Breast epithelium (tissue), 4 donors: Measurements from ENCODE around the gene SLC5A11. TPM values are rescaled to one million over a fixed set of nuclear protein-coding genes. Genes with fewer than 3 reads are reported as not detected.

Source experiments
- DNase-seq, 2 donors: peaks; one replicate each; pipeline ENCODE4 v3.0.0-alpha.2; 2019; ENCODE audit warnings: low spot score in 2 of 2
- H3K27ac ChIP-seq, 2 donors: fragments of 200-600 bp; sonication (generic) in 1 of 2; one replicate each; pipeline ENCODE4 v1.5.1; 2016 to 2019; ENCODE audit warnings: mild to moderate bottlenecking in 1 of 2
- H3K27me3 ChIP-seq, 2 donors: fragments of 200-600 bp; sonication (generic) in 1 of 2; one replicate each; pipeline versions ENCODE4 v1.5.1 to v1.6.0; 2017 to 2019; ENCODE audit warnings: control low read depth in 1 of 2, mild to moderate bottlenecking in 1 of 2
- H3K36me3 ChIP-seq: fragments of 200-600 bp; one replicate; pipeline ENCODE4 v1.5.1; 2019
- H3K4me1 ChIP-seq, 2 donors: fragments of 200-600 bp; sonication (generic); one replicate each; pipeline ENCODE4 v1.5.1; 2016 to 2019; ENCODE audit warnings: control low read depth in 1 of 2
- H3K4me3 ChIP-seq, 3 donors: fragments of 200-600 bp; sonication (generic); 1 replicate in 2 of 3; 2 replicates in 1 of 3; pipeline ENCODE4 v1.5.1; 2016 to 2019; ENCODE audit warnings: mild to moderate bottlenecking in 3 of 3, moderate library complexity in 2 of 3
- H3K9me3 ChIP-seq, 2 donors: fragments of 200-600 bp; sonication (generic) in 1 of 2; one replicate each; pipeline ENCODE4 v1.5.1; 2016 to 2019; ENCODE audit warnings: control low read depth in 1 of 2
- POLR2A ChIP-seq: fragments of 450-650 bp; IDR thresholded peaks from one replicate; pipeline ENCODE4 v1.6.1; 2016; ENCODE audit warnings: antibody characterized with exemption, mild to moderate bottlenecking, moderate library complexity
- POLR2AphosphoS5 ChIP-seq, 3 donors: sonication (generic); formaldehyde crosslinking; IDR thresholded peaks; one replicate each; pipeline ENCODE4 v1.6.1; 2017; ENCODE audit warnings: antibody characterized with exemption in 3 of 3
- intact Hi-C: fragments of 100-400 bp; cut with DNase I; formaldehyde crosslinking; loops from one replicate; pipeline ENCODE4 v1.15.1; 2023; ENCODE audit warnings: low total_unique reads
- total RNA-seq, 3 donors: library from RNA; depleted of rRNA; stranded (reverse); fragments of >200 nt; gene quantifications; one replicate each; pipeline ENCODE4 v1.1.0, GENCODE V29; 2016
- TF ChIP-seq, protein P1 (sequence below), 3 donors: fragments of 450-650 bp; IDR thresholded peaks; one replicate each; pipeline ENCODE4 v1.5.1; 2016 to 2017; ENCODE audit warnings: antibody characterized with exemption in 3 of 3, mild to moderate bottlenecking in 3 of 3, moderate library complexity in 3 of 3

SLC5A11 gene
- total RNA-seq, 3 donors from 2014 or later = 0.16 to 1.8 (median 0.66) TPM

DNA sequence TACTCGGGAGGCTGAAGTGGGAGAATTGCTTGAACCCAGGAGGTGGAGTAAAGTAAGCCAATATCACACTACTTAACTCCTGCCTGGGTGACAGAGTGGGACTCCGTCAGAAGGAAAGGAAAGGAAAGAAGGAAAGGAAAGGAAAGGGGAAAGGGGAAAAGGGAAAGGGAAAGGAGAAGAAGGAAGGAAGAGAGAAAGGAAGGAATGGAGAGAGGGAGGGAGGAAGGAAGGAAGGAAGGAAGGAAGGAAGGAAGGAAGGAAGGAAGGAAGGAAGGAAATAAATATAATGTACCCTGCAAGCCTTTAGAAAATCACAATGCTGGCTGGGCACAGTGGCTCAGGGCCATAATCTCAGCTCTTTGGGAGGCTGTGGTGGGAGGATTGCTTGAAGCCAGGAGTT lies 27.3 kb downstream of the SLC5A11 start:
- DNase-seq = no peak
- H3K27ac ChIP-seq = no peak overlapping the region
- no peak overlapping the region for H3K4me3 ChIP-seq
- TF ChIP-seq POLR2A (no peak), POLR2AphosphoS5 (IDR thresholded peaks at IDR 0.05) (no peak)
- TF ChIP-seq, protein P1, sequence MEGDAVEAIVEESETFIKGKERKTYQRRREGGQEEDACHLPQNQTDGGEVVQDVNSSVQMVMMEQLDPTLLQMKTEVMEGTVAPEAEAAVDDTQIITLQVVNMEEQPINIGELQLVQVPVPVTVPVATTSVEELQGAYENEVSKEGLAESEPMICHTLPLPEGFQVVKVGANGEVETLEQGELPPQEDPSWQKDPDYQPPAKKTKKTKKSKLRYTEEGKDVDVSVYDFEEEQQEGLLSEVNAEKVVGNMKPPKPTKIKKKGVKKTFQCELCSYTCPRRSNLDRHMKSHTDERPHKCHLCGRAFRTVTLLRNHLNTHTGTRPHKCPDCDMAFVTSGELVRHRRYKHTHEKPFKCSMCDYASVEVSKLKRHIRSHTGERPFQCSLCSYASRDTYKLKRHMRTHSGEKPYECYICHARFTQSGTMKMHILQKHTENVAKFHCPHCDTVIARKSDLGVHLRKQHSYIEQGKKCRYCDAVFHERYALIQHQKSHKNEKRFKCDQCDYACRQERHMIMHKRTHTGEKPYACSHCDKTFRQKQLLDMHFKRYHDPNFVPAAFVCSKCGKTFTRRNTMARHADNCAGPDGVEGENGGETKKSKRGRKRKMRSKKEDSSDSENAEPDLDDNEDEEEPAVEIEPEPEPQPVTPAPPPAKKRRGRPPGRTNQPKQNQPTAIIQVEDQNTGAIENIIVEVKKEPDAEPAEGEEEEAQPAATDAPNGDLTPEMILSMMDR (IDR thresholded peaks at IDR 0.05) = no peak
- H3K36me3 ChIP-seq = no peaks in the 10 kb centered on the region
- no peaks in the 10 kb centered on the region for H3K9me3 ChIP-seq
- no peaks in the 10 kb centered on the region for H3K4me1 ChIP-seq
- intact Hi-C loops = no loop called here
- H3K27me3 ChIP-seq = no peaks in the 10 kb centered on the region

DNA sequence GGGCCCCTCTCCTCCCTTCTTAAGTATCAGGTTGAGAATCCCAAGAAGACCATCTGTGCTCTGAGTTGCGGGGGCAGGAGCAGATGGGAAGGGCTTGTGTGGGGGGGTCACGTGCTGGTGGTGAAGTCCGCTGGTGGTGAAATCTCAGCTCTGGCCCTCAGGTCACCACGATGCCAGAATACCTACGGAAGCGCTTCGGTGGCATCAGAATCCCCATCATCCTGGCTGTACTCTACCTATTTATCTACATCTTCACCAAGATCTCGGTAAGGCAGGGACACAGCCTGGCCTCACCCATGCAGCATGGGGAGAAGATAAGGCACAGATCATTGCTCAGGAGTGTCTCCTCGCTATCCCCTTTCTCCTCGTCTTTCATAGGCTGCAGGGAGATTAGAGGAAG lies 29.7 kb downstream of the SLC5A11 start:
- Histone ChIP-seq H3K36me3 (no peaks in the 10 kb centered on the region), H3K4me3 (no peak overlapping the region), H3K27ac (no peak overlapping the region), H3K9me3 (no peaks in the 10 kb centered on the region), H3K4me1 (no peaks in the 10 kb centered on the region), H3K27me3 (no peaks in the 10 kb centered on the region)
- TF ChIP-seq POLR2A = no peak
- TF ChIP-seq, protein P1 (IDR thresholded peaks at IDR 0.05) = no peak
- no peak for TF ChIP-seq POLR2AphosphoS5 (IDR thresholded peaks at IDR 0.05)
- intact Hi-C loops = no loop called here
- DNase-seq = no peak

DNA sequence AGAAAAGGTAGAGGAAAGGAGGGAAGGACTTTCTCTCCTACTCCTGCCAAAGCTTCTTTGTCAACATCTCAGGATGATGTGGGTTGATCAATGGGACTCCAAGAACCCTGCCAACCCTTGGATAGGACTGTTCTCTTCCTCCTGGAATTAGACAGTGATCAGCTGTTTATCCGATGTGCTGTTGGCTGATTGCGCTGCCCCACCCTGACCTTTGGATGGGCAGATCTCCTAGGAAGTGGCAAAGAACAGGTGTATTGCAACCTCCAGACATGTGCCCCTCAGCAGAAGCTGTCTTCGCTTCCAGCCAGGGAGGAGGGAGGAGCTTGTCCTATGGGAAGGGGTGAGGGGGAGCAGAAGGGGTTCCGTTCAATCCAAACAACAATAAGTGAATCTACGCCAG lies 30.5 kb downstream of the SLC5A11 start:
- Histone ChIP-seq H3K9me3 (no peaks in the 10 kb centered on the region), H3K36me3 (no peaks in the 10 kb centered on the region), H3K4me1 (no peaks in the 10 kb centered on the region), H3K27me3 (no peaks in the 10 kb centered on the region), H3K4me3 (no peak overlapping the region), H3K27ac (no peak overlapping the region)
- no peak for DNase-seq
- intact Hi-C loops = no loop called here
- TF ChIP-seq POLR2A (no peak), POLR2AphosphoS5 (IDR thresholded peaks at IDR 0.05) (no peak)
- TF ChIP-seq, protein P1 (IDR thresholded peaks at IDR 0.05) = no peak

DNA sequence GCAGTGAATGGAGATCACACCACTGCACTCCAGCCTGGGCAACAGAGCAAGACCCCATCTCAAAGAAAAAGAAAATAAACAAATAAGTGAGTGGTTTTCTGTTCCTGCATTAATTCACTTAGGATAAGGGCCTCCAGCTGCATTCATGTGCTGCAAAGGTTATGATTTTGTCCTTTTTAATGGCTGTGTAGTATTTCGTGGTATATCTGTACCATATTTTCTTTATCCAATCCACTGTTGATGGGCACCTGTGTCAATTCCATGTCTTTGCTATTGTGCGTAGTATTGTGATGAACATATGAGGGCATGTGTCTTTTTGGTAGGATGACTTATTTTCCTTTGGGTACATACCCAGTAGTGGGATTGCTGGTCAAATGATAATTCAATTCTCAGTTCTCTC lies 33.9 kb downstream of the SLC5A11 start:
- no peak for DNase-seq
- H3K4me1 ChIP-seq = no peaks in the 10 kb centered on the region
- intact Hi-C loops = no loop called here

DNA sequence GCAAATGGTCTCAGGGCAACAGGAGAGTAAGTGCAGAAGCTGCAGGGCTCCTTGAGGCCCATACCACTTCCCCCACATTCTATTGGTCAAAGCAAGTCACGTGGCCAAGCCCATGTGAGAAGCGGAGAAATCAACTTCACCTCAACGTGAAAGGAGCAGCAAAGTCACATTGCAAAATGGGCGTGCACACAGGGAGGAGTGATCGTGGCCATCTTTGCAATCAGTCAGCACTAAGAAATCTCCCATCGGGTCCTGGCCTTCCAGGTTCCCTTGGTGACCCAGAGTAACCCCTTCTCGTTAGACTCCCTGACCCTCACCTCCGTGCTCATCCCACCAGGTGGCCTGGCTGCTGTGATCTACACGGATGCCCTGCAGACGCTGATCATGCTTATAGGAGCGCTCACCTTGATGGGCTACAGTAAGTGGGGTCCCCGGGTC lies 38.0 kb downstream of the SLC5A11 start:
- H3K4me3 ChIP-seq = no peak overlapping the region
- H3K27me3 ChIP-seq = no peaks in the 10 kb centered on the region
- no peaks in the 10 kb centered on the region for H3K4me1 ChIP-seq
- TF ChIP-seq, protein P1 (IDR thresholded peaks at IDR 0.05) = no peak
- TF ChIP-seq POLR2A = no peak
- no peak for TF ChIP-seq POLR2AphosphoS5 (IDR thresholded peaks at IDR 0.05)
- H3K36me3 ChIP-seq = no peaks in the 10 kb centered on the region
- peaks cover 0 to 5% of the 10 kb centered on the region in 2 donors for H3K9me3 ChIP-seq
- intact Hi-C loops = no loop called here
- DNase-seq = no peak
- H3K27ac ChIP-seq = no peak overlapping the region

More for the DNA sequence above, 33.9 kb downstream of the SLC5A11 start:
- Histone ChIP-seq H3K36me3 (no peaks in the 10 kb centered on the region), H3K27ac (no peak overlapping the region), H3K27me3 (no peaks in the 10 kb centered on the region), H3K4me3 (no peak overlapping the region), H3K9me3 (no peaks in the 10 kb centered on the region)
- TF ChIP-seq POLR2A (no peak), POLR2AphosphoS5 (IDR thresholded peaks at IDR 0.05) (no peak)
- TF ChIP-seq, protein P1 (IDR thresholded peaks at IDR 0.05) = no peak
